ENCODE results near the gene BMP5. TPM values are rescaled to one million over a fixed set of nuclear protein-coding genes. Genes with fewer than 3 reads are reported as not detected.

The BMP5 gene
- total and polyA plus RNA-seq, 4 donors = 0.42 to 0.92 (median 0.65) TPM

GRCh38 chr6:55819811-55820210 lies 55.6 kb downstream of the BMP5 start:
- no peak overlapping the region for H3K9ac ChIP-seq (ENCODE audit: low read depth in 1 of 2, low read length in 2 of 2)
- no peak for TF ChIP-seq FOXA1 (IDR thresholded peaks at IDR 0.05)
- TF ChIP-seq SP1 (IDR thresholded peaks at IDR 0.05) = no peak
- TF ChIP-seq, protein P1, sequence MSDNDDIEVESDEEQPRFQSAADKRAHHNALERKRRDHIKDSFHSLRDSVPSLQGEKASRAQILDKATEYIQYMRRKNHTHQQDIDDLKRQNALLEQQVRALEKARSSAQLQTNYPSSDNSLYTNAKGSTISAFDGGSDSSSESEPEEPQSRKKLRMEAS (IDR thresholded peaks at IDR 0.05) = no peak
- TF ChIP-seq, protein P2, sequence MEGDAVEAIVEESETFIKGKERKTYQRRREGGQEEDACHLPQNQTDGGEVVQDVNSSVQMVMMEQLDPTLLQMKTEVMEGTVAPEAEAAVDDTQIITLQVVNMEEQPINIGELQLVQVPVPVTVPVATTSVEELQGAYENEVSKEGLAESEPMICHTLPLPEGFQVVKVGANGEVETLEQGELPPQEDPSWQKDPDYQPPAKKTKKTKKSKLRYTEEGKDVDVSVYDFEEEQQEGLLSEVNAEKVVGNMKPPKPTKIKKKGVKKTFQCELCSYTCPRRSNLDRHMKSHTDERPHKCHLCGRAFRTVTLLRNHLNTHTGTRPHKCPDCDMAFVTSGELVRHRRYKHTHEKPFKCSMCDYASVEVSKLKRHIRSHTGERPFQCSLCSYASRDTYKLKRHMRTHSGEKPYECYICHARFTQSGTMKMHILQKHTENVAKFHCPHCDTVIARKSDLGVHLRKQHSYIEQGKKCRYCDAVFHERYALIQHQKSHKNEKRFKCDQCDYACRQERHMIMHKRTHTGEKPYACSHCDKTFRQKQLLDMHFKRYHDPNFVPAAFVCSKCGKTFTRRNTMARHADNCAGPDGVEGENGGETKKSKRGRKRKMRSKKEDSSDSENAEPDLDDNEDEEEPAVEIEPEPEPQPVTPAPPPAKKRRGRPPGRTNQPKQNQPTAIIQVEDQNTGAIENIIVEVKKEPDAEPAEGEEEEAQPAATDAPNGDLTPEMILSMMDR (IDR thresholded peaks at IDR 0.05; ENCODE audit: low read depth, low read length, missing input control) = no peak
- TF ChIP-seq, protein P3, sequence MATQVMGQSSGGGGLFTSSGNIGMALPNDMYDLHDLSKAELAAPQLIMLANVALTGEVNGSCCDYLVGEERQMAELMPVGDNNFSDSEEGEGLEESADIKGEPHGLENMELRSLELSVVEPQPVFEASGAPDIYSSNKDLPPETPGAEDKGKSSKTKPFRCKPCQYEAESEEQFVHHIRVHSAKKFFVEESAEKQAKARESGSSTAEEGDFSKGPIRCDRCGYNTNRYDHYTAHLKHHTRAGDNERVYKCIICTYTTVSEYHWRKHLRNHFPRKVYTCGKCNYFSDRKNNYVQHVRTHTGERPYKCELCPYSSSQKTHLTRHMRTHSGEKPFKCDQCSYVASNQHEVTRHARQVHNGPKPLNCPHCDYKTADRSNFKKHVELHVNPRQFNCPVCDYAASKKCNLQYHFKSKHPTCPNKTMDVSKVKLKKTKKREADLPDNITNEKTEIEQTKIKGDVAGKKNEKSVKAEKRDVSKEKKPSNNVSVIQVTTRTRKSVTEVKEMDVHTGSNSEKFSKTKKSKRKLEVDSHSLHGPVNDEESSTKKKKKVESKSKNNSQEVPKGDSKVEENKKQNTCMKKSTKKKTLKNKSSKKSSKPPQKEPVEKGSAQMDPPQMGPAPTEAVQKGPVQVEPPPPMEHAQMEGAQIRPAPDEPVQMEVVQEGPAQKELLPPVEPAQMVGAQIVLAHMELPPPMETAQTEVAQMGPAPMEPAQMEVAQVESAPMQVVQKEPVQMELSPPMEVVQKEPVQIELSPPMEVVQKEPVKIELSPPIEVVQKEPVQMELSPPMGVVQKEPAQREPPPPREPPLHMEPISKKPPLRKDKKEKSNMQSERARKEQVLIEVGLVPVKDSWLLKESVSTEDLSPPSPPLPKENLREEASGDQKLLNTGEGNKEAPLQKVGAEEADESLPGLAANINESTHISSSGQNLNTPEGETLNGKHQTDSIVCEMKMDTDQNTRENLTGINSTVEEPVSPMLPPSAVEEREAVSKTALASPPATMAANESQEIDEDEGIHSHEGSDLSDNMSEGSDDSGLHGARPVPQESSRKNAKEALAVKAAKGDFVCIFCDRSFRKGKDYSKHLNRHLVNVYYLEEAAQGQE (IDR thresholded peaks at IDR 0.05) = no peak
- TF ChIP-seq FOXA2 (IDR thresholded peaks at IDR 0.05) = no peak
- WGBS = 76% methylated on average over 4 of the region's 4 CpGs
- no peak overlapping the region for H3K4me3 ChIP-seq (ENCODE audit: low read depth in 1 of 3, low read length in 3 of 3)
- no peaks in the 10 kb centered on the region for H3K4me1 ChIP-seq (ENCODE audit: control insufficient read depth in 4 of 4, insufficient read depth in 4 of 4, low read length in 3 of 4)
- no peaks in the 10 kb centered on the region for H3K9me3 ChIP-seq (ENCODE audit: control insufficient read depth in 4 of 4, low read length in 3 of 4)
- H3K27ac ChIP-seq (ENCODE audit: low read depth in 1 of 2, low read length in 2 of 2) = no peak overlapping the region
- H3K27me3 ChIP-seq (ENCODE audit: control insufficient read depth in 4 of 4, insufficient read depth in 4 of 4, low read length in 3 of 4) = no peaks in the 10 kb centered on the region
- H3K36me3 ChIP-seq (ENCODE audit: control insufficient read depth in 4 of 4, insufficient read depth in 3 of 4, low read depth in 1 of 4, low read length in 3 of 4) = no peaks in the 10 kb centered on the region
- DNase-seq (ENCODE audit: low spot score) = no peak

DNA sequence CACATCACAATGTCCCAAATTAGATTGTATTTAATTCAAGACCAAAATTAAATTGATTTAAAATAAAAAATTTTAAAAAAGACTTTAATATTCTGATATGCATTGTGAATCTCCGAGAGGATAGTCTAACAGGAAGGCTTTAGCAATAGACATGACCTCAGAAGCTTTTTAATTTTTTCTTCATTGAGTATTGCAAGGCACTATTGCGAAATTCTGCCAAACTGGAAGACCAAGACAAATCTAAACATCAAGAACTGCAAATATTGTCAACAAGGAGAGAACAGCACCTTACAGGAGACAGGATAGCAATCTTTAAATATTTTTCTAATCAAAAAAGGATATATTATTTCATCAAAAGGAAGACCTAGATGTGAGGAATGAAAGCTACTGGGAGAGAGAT lies 56.9 kb downstream of the BMP5 start:
- Histone ChIP-seq H3K9me3 (ENCODE audit: control insufficient read depth in 4 of 4, low read length in 3 of 4) (no peaks in the 10 kb centered on the region), H3K4me1 (ENCODE audit: control insufficient read depth in 4 of 4, insufficient read depth in 4 of 4, low read length in 3 of 4) (no peaks in the 10 kb centered on the region), H3K36me3 (ENCODE audit: control insufficient read depth in 4 of 4, insufficient read depth in 3 of 4, low read depth in 1 of 4, low read length in 3 of 4) (no peaks in the 10 kb centered on the region), H3K4me3 (ENCODE audit: low read depth in 1 of 3, low read length in 3 of 3) (no peak overlapping the region), H3K27ac (ENCODE audit: low read depth in 1 of 2, low read length in 2 of 2) (no peak overlapping the region), H3K9ac (ENCODE audit: low read depth in 1 of 2, low read length in 2 of 2) (no peak overlapping the region), H3K27me3 (ENCODE audit: control insufficient read depth in 4 of 4, insufficient read depth in 4 of 4, low read length in 3 of 4) (no peaks in the 10 kb centered on the region)
- no peak for TF ChIP-seq SP1 (IDR thresholded peaks at IDR 0.05)
- no peak for DNase-seq (ENCODE audit: low spot score)
- 45% methylated on average over 2 of the region's 2 CpGs for WGBS

DNA sequence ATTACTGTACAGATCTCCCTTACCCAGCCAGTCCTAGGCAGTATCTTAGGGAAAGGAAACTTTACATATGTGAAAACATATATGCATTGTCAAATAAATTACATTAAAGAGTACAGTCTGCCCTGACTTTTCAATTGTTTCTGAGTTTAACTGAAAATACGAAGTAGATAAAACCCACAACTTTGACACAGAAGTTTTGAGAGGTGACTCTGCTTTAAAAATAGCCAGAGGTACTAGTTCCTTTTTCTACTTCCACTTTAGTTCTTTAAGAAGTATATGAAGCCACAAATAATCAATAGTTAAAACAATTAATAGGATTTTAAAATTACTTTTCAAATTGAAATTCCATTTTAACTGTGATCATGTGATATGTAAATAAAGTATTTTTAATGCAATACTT lies 62.9 kb downstream of the BMP5 start:
- Histone ChIP-seq H3K4me1 (ENCODE audit: control insufficient read depth in 4 of 4, insufficient read depth in 4 of 4, low read length in 3 of 4) (no peaks in the 10 kb centered on the region), H3K27ac (ENCODE audit: low read depth in 1 of 2, low read length in 2 of 2) (no peak overlapping the region), H3K9me3 (ENCODE audit: control insufficient read depth in 4 of 4, low read length in 3 of 4) (no peaks in the 10 kb centered on the region), H3K9ac (ENCODE audit: low read depth in 1 of 2, low read length in 2 of 2) (no peak overlapping the region), H3K36me3 (ENCODE audit: control insufficient read depth in 4 of 4, insufficient read depth in 3 of 4, low read depth in 1 of 4, low read length in 3 of 4) (no peaks in the 10 kb centered on the region), H3K4me3 (ENCODE audit: low read depth in 1 of 3, low read length in 3 of 3) (no peak overlapping the region), H3K27me3 (ENCODE audit: control insufficient read depth in 4 of 4, insufficient read depth in 4 of 4, low read length in 3 of 4) (no peaks in the 10 kb centered on the region)
- 65% methylated on average over 1 of the region's 1 CpG for WGBS
- DNase-seq (ENCODE audit: low spot score) = no peak
- TF ChIP-seq ATF3 (IDR thresholded peaks at IDR 0.05) (no peak), YY1 (IDR thresholded peaks at IDR 0.05) (no peak), FOXA1 (IDR thresholded peaks at IDR 0.05) (no peak), JUND (IDR thresholded peaks at IDR 0.05) (no peak), SP1 (IDR thresholded peaks at IDR 0.05) (no peak), FOXA2 (IDR thresholded peaks at IDR 0.05) (no peak), ZBTB33 (IDR thresholded peaks at IDR 0.05) (no peak), TAF1 (conservative IDR thresholded peaks at IDR 0.05) (no peak)

Measured in liver (tissue), 9 donors.